Cardiac atrium fibroblast (primary cell): Measurements from ENCODE around the gene ATL3. TPM values are rescaled to one million over a fixed set of nuclear protein-coding genes. Genes with fewer than 3 reads are reported as not detected.

ENCODE experiments used
- total RNA-seq: library from RNA; depleted of rRNA; stranded (reverse); fragments of >200 nt; gene quantifications from 2 replicates; pipeline ENCODE4 v1.2.3, GENCODE V29; 2015

Gene ATL3
- 90.3 and 91.9 TPM in 2 replicates for total RNA-seq

DNA sequence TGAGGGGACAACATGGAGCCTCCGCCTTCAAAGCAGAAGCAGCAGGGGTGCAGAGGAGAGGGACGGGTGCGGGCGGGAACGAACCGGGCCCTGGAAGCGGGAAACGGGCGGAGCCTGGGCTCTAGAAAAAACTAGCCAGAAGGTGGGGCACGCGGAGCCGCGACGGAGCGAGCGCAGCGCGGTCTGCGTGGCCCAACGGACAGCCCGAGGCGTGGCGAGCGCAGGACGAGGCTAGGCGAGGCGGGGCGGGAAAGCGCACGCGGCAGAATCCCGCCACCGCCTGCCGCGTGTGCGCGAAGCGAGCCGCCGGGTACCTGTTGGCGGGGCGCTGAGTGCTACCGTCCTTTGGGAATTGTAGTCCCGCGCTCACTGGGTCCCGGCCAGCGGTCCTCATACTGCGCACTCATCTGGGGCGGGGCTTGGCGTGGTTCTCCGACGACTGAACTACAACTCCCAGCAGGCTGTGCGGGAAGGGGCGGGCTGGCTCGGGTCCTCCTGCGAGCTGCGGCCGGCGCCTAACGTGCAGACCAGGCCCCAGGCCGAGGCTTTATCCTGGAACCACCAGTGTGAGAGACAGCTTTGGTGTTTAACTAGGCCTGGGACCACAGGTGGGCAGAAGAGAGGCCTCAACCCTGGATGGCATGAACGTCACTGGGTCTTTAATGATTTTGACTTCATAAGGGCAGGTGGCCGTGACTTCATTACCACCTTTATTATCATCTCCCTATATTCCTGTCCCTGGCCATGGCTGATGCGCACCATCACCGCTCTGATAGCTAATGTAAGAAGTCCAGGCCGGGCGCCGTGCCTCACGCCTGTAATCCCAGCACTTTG is at the start of gene ATL3:
TSS of gene ATL3 (minus strand) at position 55 of the 834 bp plus-strand sequence. CDS start at position 14, 41 bp downstream.

DNA sequence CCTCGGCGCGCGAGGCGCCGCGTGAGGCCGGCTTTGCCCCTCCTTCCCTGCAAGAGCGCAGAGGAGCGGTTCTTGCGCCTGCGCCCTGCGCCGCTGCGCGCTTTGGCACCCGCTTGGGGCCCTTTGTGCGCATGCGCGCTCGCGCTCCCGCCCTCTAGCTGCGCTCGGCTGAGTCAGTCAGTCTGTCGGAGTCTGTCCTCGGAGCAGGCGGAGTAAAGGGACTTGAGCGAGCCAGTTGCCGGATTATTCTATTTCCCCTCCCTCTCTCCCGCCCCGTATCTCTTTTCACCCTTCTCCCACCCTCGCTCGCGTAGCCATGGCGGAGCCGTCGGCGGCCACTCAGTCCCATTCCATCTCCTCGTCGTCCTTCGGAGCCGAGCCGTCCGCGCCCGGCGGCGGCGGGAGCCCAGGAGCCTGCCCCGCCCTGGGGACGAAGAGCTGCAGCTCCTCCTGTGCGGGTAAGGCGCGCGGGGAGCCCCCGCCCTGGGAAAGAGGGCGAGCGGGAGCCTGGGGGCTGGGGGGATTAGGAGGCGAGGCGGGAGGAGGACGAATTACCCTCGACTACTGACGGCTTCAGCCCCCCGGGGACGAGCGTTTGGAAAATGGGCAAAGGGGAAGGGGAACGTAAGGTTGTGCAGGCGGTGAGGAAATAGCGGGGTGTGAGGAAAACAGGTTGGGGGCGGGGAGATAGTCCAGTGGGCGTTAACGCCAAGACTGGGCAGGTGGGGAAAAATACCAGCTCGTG is 10.3 kb upstream of the ATL3 start, which contains the start of gene RTN3:
TSS of gene RTN3 (plus strand) at position 180 of the 745 bp plus-strand sequence. CDS start at position 317, 137 bp downstream.

DNA sequence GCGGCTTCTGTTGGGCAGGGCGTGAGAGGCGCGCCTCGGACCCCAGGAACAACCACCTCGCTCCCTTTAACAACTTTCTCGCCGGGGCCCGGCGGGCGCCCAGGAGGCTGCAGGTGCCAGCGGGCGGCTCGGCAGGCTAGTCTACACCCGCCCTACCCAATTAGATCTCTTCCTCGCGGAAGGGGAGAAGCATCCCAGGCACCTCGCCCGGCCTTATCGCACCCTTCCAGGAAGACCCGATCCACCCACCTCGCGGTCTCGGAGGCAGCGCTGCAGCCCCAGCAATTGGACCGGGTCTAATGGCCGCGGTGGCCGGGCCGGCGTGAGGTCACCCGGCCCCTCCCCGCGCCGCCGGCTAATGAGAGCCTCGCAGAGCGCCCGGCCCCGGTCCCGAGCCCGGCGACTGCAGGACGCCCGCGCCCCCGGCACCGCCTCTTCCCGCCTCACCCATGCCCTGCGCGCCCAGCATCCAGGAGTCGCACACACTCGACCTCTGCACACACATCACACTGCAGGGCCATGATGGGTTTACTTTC is 57.0 kb downstream of the ATL3 start, which contains the start of gene PLAAT3:
TSS of gene PLAAT3 (minus strand) at position 298 of the 536 bp plus-strand sequence. CDS start 419 bp downstream, outside the sequence.

Other genes with a start within 250 kb of the ATL3 start
- 0.16 TPM in 1 of 2 replicates, not detected in the other for gene PLAAT5, start 180.2 kb downstream of the ATL3 start, total RNA-seq
- gene LGALS12, start 165.3 kb downstream of the ATL3 start, total RNA-seq: 0.54 TPM in 1 of 2 replicates, not detected in the other
- gene PLAAT4, start 134.6 kb downstream of the ATL3 start, total RNA-seq: 11.5 and 28.3 TPM in 2 replicates
- not detected in 2 replicates for gene PLAAT2, start 108.0 kb downstream of the ATL3 start, total RNA-seq
- 10.2 and 20.0 TPM in 2 replicates for gene PLAAT3, start 56.9 kb downstream of the ATL3 start, total RNA-seq
- 97.9 and 104 TPM in 2 replicates for gene RTN3, start 10.1 kb upstream of the ATL3 start, total RNA-seq
- 16.5 and 28.2 TPM in 2 replicates for gene ZFTA, start 97.4 kb upstream of the ATL3 start, total RNA-seq
- 16.5 and 18.1 TPM in 2 replicates for gene SPINDOC, start 142.1 kb upstream of the ATL3 start, total RNA-seq
- 13.4 and 13.7 TPM in 2 replicates for gene MARK2, start 167.7 kb upstream of the ATL3 start, total RNA-seq
- gene RCOR2, start 245.8 kb upstream of the ATL3 start, total RNA-seq: 3.2 and 3.4 TPM in 2 replicates